Measurements from ENCODE around the gene BTBD19.

Gene BTBD19

GRCh38 chr1:44862829-44863401 lies 54.6 kb downstream of the BTBD19 start:
- no peak for DNase-seq
